HCT116 (cell line): ENCODE data around the gene TMEM123. TPM values are rescaled to one million over a fixed set of nuclear protein-coding genes. Genes with fewer than 3 reads are reported as not detected.

Experiments used
- ATAC-seq: fragments of 200-7000 bp; cut with Tn5 transposase; 2 replicates; pipeline ENCODE4 v1.9.1; 2020; ENCODE audit warnings: mild to moderate bottlenecking, moderate library complexity
- BruUV-seq: library from RNA; stranded (reverse); fragments of 400-500 nt; replicated peaks from 2 replicates; lab custom pipeline; 2021; lab: Mats Ljungman, UMichigan
- CTCF ChIA-PET: fragments of 300-600 bp; sonication (Branson Sonifier 250); formaldehyde crosslinking; loops from one replicate; lab custom pipeline; 2021; ENCODE audit warnings: antibody characterized with exemption; lab: Charles Lee
- POLR2A ChIA-PET: fragments of 300-600, 350-600 bp; sonication (Branson Sonifier 250); formaldehyde crosslinking; loops from one replicate; lab custom pipeline; 2021; ENCODE audit warnings: antibody characterized with exemption; lab: Charles Lee
- RAD21 ChIA-PET, 2 experiments: fragments of 300-600 bp; sonication (Branson Sonifier 250); formaldehyde crosslinking; loops; one replicate each; lab custom pipeline; 2023; ENCODE audit warnings: low total read pairs in 2 of 2; ENCODE audit not compliant: uncharacterized antibody in 2 of 2, unreplicated experiment in 2 of 2, low non-redundant PET in 1 of 2; lab: Charles Lee
- DNase-seq: peaks from one replicate; pipeline ENCODE4 v3.0.0-alpha.2; 2010; ENCODE audit warnings: low read depth, low spot score
- H2AFZ ChIP-seq: fragments of 200-600 bp; shearing (Covaris generic), sonication (generic); 2 replicates; pipeline ENCODE4 v1.6.1; 2017; ENCODE audit warnings: low read depth, mixed run types, mixed read lengths, antibody characterized with exemption, low read length; ENCODE audit not compliant: poor library complexity, severe bottlenecking
- H3K27ac ChIP-seq: 2 replicates; pipeline ENCODE4 v1.5.1; 2012; ENCODE audit warnings: low read depth, low read length
- H3K27me3 ChIP-seq: fragments of 200-600 bp; sonication (generic); 2 replicates; pipeline ENCODE4 v1.6.1; 2016; ENCODE audit warnings: mixed run types, low read length, mixed read lengths; ENCODE audit not compliant: insufficient read depth
- H3K36me3 ChIP-seq, 2 experiments: fragments of 200-500 bp in 1 of 2; fragments of 200-600 bp in 1 of 2; sonication (Bioruptor generic) in 1 of 2; sonication (generic) in 1 of 2; 2 replicates each; pipeline versions ENCODE4 v1.5.1 to v1.6.1; 2014 to 2016; ENCODE audit warnings: low read length in 2 of 2, inconsistent platforms in 1 of 2, mixed read lengths in 1 of 2, mixed run types in 1 of 2; ENCODE audit not compliant: insufficient read depth in 2 of 2, control insufficient read depth in 1 of 2
- H3K4me1 ChIP-seq, 2 experiments: fragments of 200-600 bp in 1 of 2; sonication (generic) in 1 of 2; 2 replicates each; pipeline versions ENCODE4 v1.5.1 to v1.6.1; 2012 to 2017; ENCODE audit warnings: low read length in 2 of 2, inconsistent platforms in 1 of 2, mild to moderate bottlenecking in 1 of 2, mixed read lengths in 1 of 2, mixed run types in 1 of 2, moderate library complexity in 1 of 2; ENCODE audit not compliant: insufficient read depth in 2 of 2, control insufficient read depth in 1 of 2
- H3K4me2 ChIP-seq: fragments of 200-600 bp; sonication (generic); 2 replicates; pipeline ENCODE4 v1.6.1; 2017; ENCODE audit warnings: mixed run types, low read length, mixed read lengths
- H3K4me3 ChIP-seq, 2 experiments: fragments of 200-600 bp in 1 of 2; sonication (generic) in 1 of 2; replicated peaks in 1 of 2; 2 replicates each; pipeline ENCODE4 v1.5.1; 2011 to 2016; ENCODE audit warnings: low read length in 2 of 2, control low read depth in 1 of 2, low read depth in 1 of 2, mild to moderate bottlenecking in 1 of 2, mixed read lengths in 1 of 2, mixed run types in 1 of 2
- H3K79me2 ChIP-seq: fragments of 200-600 bp; sonication (generic); 2 replicates; pipeline ENCODE4 v1.6.1; 2017; ENCODE audit warnings: mild to moderate bottlenecking, mixed run types, low read length, moderate library complexity, mixed read lengths; ENCODE audit not compliant: insufficient read depth
- H3K9ac ChIP-seq: fragments of 200-600 bp; sonication (generic); 2 replicates; pipeline ENCODE4 v1.6.1; 2016; ENCODE audit warnings: low read length, mixed read lengths
- H3K9me2 ChIP-seq: fragments of 200-600 bp; sonication (generic), shearing (Covaris generic); 2 replicates; pipeline ENCODE4 v1.6.1; 2017; ENCODE audit warnings: mixed run types, mild to moderate bottlenecking, moderate library complexity; ENCODE audit not compliant: insufficient read depth
- H3K9me3 ChIP-seq, 2 experiments: fragments of 200-500 bp in 1 of 2; fragments of 200-600 bp in 1 of 2; sonication (Bioruptor generic) in 1 of 2; sonication (generic) in 1 of 2; 2 replicates each; pipeline ENCODE4 v1.6.1; 2014 to 2017; ENCODE audit warnings: low read length in 2 of 2, mixed read lengths in 2 of 2, inconsistent platforms in 1 of 2, low read depth in 1 of 2, mild to moderate bottlenecking in 1 of 2, mixed run types in 1 of 2, moderate library complexity in 1 of 2; ENCODE audit not compliant: control insufficient read depth in 1 of 2, insufficient read depth in 1 of 2
- H4K20me1 ChIP-seq: fragments of 200-600 bp; sonication (generic), shearing (Covaris generic); 2 replicates; pipeline ENCODE4 v1.6.1; 2017; ENCODE audit warnings: mixed run types, mild to moderate bottlenecking, moderate library complexity; ENCODE audit not compliant: insufficient read depth
- EGR1 ChIP-seq: IDR thresholded peaks from 2 replicates; pipeline ENCODE4 v1.6.1; 2012; ENCODE audit warnings: low read depth
- ELF1 ChIP-seq: IDR thresholded peaks from 2 replicates; pipeline ENCODE4 v1.6.1; 2012; ENCODE audit warnings: low read depth, borderline replicate concordance
- EZH2 ChIP-seq: fragments of 200-600 bp; sonication (generic); IDR thresholded peaks from 2 replicates; pipeline ENCODE4 v1.6.1; 2017; ENCODE audit warnings: antibody characterized with exemption, mixed run types
- EZH2phosphoT487 ChIP-seq: fragments of 200-600 bp; IDR thresholded peaks from 2 replicates; pipeline ENCODE4 v1.6.1; 2018; ENCODE audit warnings: antibody characterized with exemption, borderline replicate concordance
- FOSL1 ChIP-seq: IDR thresholded peaks from 2 replicates; pipeline ENCODE4 v1.6.1; 2012; ENCODE audit warnings: low read depth
- JUND ChIP-seq: IDR thresholded peaks from 2 replicates; pipeline ENCODE4 v1.6.1; 2012
- POLR2A ChIP-seq: IDR thresholded peaks from 2 replicates; pipeline ENCODE4 v1.7.0; 2011; ENCODE audit warnings: borderline replicate concordance; ENCODE audit not compliant: insufficient read depth, insufficient read length; ENCODE audit errors: extremely low read depth
- POLR2AphosphoS5 ChIP-seq: IDR thresholded peaks from 2 replicates; pipeline ENCODE4 v1.6.1; 2011; ENCODE audit warnings: mild to moderate bottlenecking, low read depth, low read length, moderate library complexity
- RAD21 ChIP-seq: IDR thresholded peaks from 2 replicates; pipeline ENCODE4 v1.6.1; 2012; ENCODE audit warnings: low read depth, mild to moderate bottlenecking
- SIN3A ChIP-seq: IDR thresholded peaks from 2 replicates; pipeline ENCODE4 v1.6.1; 2012; ENCODE audit warnings: low read depth
- SP1 ChIP-seq: IDR thresholded peaks from 2 replicates; pipeline ENCODE4 v1.6.1; 2012; ENCODE audit warnings: low read depth
- TCF7L2 ChIP-seq: IDR thresholded peaks from 2 replicates; pipeline ENCODE4 v1.7.0; 2011; ENCODE audit warnings: borderline replicate concordance, inconsistent platforms; ENCODE audit not compliant: insufficient read depth, insufficient read length; ENCODE audit errors: extremely low read depth
- ZFX ChIP-seq: fragments of 450-650 bp; IDR thresholded peaks from 2 replicates; pipeline ENCODE4 v1.6.1; 2017
- ZNF274 ChIP-seq: fragments of 200-500 bp; sonication (Bioruptor generic); IDR thresholded peaks from 2 replicates; pipeline ENCODE4 v1.6.1; 2014; ENCODE audit warnings: mild to moderate bottlenecking, low read depth, low read length, inconsistent platforms
- intact Hi-C: fragments of 100-400 bp; cut with micrococcal nuclease; formaldehyde crosslinking; loops from 2 replicates; pipeline ENCODE4 v1.10.0; 2022
- total RNA-seq: library from RNA; stranded (reverse); gene quantifications from one replicate; pipeline ENCODE4 v1.2.1, GENCODE V29; 2021; ENCODE audit not compliant: unreplicated experiment
- TF ChIP-seq, protein P1 (sequence below): IDR thresholded peaks from 2 replicates; pipeline ENCODE4 v1.6.1; 2011; ENCODE audit warnings: mild to moderate bottlenecking, low read length, moderate library complexity; ENCODE audit not compliant: insufficient replicate concordance; ENCODE audit errors: extremely low read depth
- TF ChIP-seq, protein P2 (sequence below): IDR thresholded peaks from 2 replicates; pipeline ENCODE4 v1.6.1; 2012
- TF ChIP-seq, protein P3 (sequence below), 3 experiments: fragments of 200-600 bp in 1 of 3; sonication (generic) in 1 of 3; IDR thresholded peaks in 2 of 3; conservative IDR thresholded peaks in 1 of 3; 2 replicates each; pipeline ENCODE4 v1.5.1; 2012 to 2017; ENCODE audit warnings: low read depth in 2 of 3, low read length in 2 of 3, antibody characterized with exemption in 1 of 3, borderline replicate concordance in 1 of 3, control low read depth in 1 of 3, mild to moderate bottlenecking in 1 of 3, mixed read lengths in 1 of 3, mixed run types in 1 of 3, moderate library complexity in 1 of 3; ENCODE audit not compliant: insufficient read depth in 1 of 3
- TF ChIP-seq, protein P4 (sequence below): IDR thresholded peaks from 2 replicates; pipeline ENCODE4 v1.6.1; 2012; ENCODE audit warnings: low read depth

The TMEM123 gene
- total RNA-seq, 1 experiment from 2014 or later: 217 TPM

DNA sequence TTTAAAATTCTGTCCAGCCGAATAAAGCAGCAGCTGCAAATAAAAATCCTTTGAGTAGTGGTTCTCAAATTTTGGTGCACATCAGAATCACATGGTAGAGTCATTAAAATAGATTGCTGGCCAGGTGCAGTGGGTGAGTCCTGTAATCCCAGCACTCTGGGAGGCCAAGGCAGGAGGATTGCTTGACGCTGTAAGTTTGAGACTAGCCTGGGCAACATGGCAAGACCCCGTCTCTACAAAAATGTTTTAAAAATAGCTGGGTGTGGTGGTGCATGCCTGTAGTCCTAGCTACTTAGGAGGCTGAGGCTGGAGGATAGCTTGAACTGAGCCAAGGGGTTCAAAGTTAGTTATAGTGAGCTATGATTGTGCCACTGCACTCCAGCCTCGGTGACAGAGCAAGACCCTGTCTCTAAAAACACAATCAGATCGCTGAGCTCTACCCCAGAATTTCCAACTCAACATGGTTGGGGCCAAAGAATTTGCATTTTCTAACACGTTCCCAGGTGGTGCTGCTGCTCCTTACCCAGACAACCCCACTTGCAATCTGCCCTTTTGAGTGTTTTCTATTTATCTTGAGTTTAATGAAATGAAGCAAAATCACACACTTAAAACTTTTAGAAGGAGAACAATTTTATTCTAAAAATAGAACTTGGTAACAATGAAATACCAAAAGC, 56.7 kb downstream of the TMEM123 start:
- no peak overlapping the region for H2AFZ ChIP-seq
- H3K27ac ChIP-seq: no peak overlapping the region
- H3K36me3 ChIP-seq: peaks cover 24% of the 10 kb centered on the region in 2 experiments; a peak in 3 of 4 replicates
- no TSS peak for BruUV-seq
- no peak overlapping the region for H3K4me2 ChIP-seq
- H3K4me1 ChIP-seq: no peaks in the 10 kb centered on the region
- H3K9me3 ChIP-seq: no peaks in the 10 kb centered on the region
- no peaks in the 10 kb centered on the region for H4K20me1 ChIP-seq
- no peaks in the 10 kb centered on the region for H3K27me3 ChIP-seq
- ChIA-PET POLR2A (no interaction called here), CTCF (interaction anchor here (1.0 kb wide), 1 partner anchor 217 kb away, joined by 3 read pairs; no protein-coding TSS in a partner anchor), RAD21 (no interaction called here)
- peaks cover 9% of the 10 kb centered on the region; the same call in 1 of the 2 replicates for H3K79me2 ChIP-seq
- ATAC-seq: no peak
- DNase-seq: no peak
- H3K9ac ChIP-seq: no peak overlapping the region
- intact Hi-C loops: no loop called here
- H3K9me2 ChIP-seq: no peaks in the 10 kb centered on the region
- no peak overlapping the region for H3K4me3 ChIP-seq
- TF ChIP-seq, protein P1, sequence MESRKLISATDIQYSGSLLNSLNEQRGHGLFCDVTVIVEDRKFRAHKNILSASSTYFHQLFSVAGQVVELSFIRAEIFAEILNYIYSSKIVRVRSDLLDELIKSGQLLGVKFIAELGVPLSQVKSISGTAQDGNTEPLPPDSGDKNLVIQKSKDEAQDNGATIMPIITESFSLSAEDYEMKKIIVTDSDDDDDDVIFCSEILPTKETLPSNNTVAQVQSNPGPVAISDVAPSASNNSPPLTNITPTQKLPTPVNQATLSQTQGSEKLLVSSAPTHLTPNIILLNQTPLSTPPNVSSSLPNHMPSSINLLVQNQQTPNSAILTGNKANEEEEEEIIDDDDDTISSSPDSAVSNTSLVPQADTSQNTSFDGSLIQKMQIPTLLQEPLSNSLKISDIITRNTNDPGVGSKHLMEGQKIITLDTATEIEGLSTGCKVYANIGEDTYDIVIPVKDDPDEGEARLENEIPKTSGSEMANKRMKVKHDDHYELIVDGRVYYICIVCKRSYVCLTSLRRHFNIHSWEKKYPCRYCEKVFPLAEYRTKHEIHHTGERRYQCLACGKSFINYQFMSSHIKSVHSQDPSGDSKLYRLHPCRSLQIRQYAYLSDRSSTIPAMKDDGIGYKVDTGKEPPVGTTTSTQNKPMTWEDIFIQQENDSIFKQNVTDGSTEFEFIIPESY: no peak
- TF ChIP-seq EZH2 (no peak), SP1 (no peak), ZFX (no peak), RAD21 (no peak), JUND (no peak), SIN3A (no peak), POLR2A (no peak), POLR2AphosphoS5 (no peak), TCF7L2 (no peak), ZNF274 (no peak), EZH2phosphoT487 (no peak), ELF1 (no peak), FOSL1 (no peak), EGR1 (no peak)
- TF ChIP-seq, protein P2, sequence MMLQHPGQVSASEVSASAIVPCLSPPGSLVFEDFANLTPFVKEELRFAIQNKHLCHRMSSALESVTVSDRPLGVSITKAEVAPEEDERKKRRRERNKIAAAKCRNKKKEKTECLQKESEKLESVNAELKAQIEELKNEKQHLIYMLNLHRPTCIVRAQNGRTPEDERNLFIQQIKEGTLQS: no peak
- TF ChIP-seq, protein P3, sequence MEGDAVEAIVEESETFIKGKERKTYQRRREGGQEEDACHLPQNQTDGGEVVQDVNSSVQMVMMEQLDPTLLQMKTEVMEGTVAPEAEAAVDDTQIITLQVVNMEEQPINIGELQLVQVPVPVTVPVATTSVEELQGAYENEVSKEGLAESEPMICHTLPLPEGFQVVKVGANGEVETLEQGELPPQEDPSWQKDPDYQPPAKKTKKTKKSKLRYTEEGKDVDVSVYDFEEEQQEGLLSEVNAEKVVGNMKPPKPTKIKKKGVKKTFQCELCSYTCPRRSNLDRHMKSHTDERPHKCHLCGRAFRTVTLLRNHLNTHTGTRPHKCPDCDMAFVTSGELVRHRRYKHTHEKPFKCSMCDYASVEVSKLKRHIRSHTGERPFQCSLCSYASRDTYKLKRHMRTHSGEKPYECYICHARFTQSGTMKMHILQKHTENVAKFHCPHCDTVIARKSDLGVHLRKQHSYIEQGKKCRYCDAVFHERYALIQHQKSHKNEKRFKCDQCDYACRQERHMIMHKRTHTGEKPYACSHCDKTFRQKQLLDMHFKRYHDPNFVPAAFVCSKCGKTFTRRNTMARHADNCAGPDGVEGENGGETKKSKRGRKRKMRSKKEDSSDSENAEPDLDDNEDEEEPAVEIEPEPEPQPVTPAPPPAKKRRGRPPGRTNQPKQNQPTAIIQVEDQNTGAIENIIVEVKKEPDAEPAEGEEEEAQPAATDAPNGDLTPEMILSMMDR (IDR thresholded peaks at IDR 0.05 in 2 of 3, conservative IDR thresholded peaks at IDR 0.05 in 1 of 3; ENCODE audit: borderline replicate concordance in 1 of 3, insufficient read depth in 1 of 3, low read depth in 2 of 3, low read length in 2 of 3): no peak
- TF ChIP-seq, protein P4, sequence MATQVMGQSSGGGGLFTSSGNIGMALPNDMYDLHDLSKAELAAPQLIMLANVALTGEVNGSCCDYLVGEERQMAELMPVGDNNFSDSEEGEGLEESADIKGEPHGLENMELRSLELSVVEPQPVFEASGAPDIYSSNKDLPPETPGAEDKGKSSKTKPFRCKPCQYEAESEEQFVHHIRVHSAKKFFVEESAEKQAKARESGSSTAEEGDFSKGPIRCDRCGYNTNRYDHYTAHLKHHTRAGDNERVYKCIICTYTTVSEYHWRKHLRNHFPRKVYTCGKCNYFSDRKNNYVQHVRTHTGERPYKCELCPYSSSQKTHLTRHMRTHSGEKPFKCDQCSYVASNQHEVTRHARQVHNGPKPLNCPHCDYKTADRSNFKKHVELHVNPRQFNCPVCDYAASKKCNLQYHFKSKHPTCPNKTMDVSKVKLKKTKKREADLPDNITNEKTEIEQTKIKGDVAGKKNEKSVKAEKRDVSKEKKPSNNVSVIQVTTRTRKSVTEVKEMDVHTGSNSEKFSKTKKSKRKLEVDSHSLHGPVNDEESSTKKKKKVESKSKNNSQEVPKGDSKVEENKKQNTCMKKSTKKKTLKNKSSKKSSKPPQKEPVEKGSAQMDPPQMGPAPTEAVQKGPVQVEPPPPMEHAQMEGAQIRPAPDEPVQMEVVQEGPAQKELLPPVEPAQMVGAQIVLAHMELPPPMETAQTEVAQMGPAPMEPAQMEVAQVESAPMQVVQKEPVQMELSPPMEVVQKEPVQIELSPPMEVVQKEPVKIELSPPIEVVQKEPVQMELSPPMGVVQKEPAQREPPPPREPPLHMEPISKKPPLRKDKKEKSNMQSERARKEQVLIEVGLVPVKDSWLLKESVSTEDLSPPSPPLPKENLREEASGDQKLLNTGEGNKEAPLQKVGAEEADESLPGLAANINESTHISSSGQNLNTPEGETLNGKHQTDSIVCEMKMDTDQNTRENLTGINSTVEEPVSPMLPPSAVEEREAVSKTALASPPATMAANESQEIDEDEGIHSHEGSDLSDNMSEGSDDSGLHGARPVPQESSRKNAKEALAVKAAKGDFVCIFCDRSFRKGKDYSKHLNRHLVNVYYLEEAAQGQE: no peak
